Suprapubic skin (tissue), 4 donors: ENCODE measurements around the gene CAMKV. TPM values are rescaled to one million over a fixed set of nuclear protein-coding genes. Genes with fewer than 3 reads are reported as not detected.

Experiments
- DNase-seq, 2 donors: peaks; one replicate each; pipeline ENCODE4 v3.0.0-alpha.2; 2019; ENCODE audit warnings: low spot score in 2 of 2
- H3K27ac ChIP-seq: fragments of 200-600 bp; sonication (generic); one replicate; pipeline ENCODE4 v1.5.1; 2019
- H3K27me3 ChIP-seq: fragments of 200-600 bp; sonication (generic); one replicate; pipeline ENCODE4 v1.5.1; 2019
- H3K36me3 ChIP-seq: fragments of 200-600 bp; sonication (generic); one replicate; pipeline ENCODE4 v1.5.1; 2019
- H3K4me1 ChIP-seq: fragments of 200-600 bp; sonication (generic); one replicate; pipeline ENCODE4 v1.5.1; 2019
- H3K4me3 ChIP-seq: fragments of 200-600 bp; sonication (generic); one replicate; pipeline ENCODE4 v1.5.1; 2019; ENCODE audit warnings: mild to moderate bottlenecking
- H3K9me3 ChIP-seq: fragments of 200-600 bp; sonication (generic); one replicate; pipeline ENCODE4 v1.5.1; 2019
- CTCF ChIP-seq, 2 donors: fragments of 200-600 bp in 1 of 2; fragments of 450-650 bp in 1 of 2; sonication (generic) in 1 of 2; IDR thresholded peaks; one replicate each; pipeline ENCODE4 v1.5.1; 2016 to 2019; ENCODE audit warnings: antibody characterized with exemption in 2 of 2, mild to moderate bottlenecking in 1 of 2, moderate library complexity in 1 of 2
- EP300 ChIP-seq: sonication (generic); formaldehyde crosslinking; IDR thresholded peaks from one replicate; pipeline ENCODE4 v1.6.1; 2017; ENCODE audit warnings: antibody characterized with exemption
- POLR2A ChIP-seq, 2 donors: fragments of 450-650 bp; IDR thresholded peaks; one replicate each; pipeline ENCODE4 v1.6.1; 2017; ENCODE audit warnings: antibody characterized with exemption in 2 of 2, mild to moderate bottlenecking in 2 of 2, moderate library complexity in 2 of 2
- POLR2AphosphoS5 ChIP-seq, 3 donors: sonication (generic); formaldehyde crosslinking; IDR thresholded peaks; one replicate each; pipeline ENCODE4 v1.6.1; 2017; ENCODE audit warnings: antibody characterized with exemption in 3 of 3
- WGBS: methylation state at CpG from one replicate; pipeline ENCODE4 v1.1.5; 2018; 5-methylcytosine and 5-hydroxymethylcytosine counted together
- total RNA-seq, 4 donors: library from RNA; depleted of rRNA; stranded (reverse); fragments of >200 nt; gene quantifications; one replicate each; pipeline ENCODE4 v1.1.0, GENCODE V29; 2016

Gene CAMKV
- total RNA-seq, 4 donors from 2014 or later, result 2.0 TPM; not detected in 3

DNA sequence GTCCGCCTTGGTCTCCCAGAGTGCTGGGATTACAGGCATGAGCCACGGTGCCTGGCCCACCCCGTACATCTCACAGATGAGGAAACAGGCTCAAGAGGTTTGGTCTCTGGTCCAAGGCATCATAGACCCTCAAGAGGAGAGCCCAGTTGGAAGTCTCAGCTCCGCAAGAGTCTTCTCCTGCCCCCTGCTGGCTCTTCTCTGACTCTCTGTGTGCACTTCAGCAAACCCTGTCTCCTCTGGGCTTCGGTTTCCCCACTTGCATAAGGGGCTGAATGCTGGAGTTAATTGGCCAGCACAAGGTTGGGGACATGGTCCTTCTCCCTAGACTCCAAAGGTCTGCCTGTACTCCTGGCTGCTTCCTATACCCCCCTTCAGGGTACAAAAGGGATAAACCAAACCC lies 30.1 kb upstream of the CAMKV start:
- Histone ChIP-seq H3K36me3 (peaks cover 23% of the 10 kb centered on the region), H3K27me3 (no peaks in the 10 kb centered on the region), H3K4me3 (peak overlapping the region; percentile 31), H3K9me3 (no peaks in the 10 kb centered on the region), H3K4me1 (peaks cover 50% of the 10 kb centered on the region), H3K27ac (peak overlapping the region; percentile 82)
- no peak for DNase-seq
- 86% methylated on average over 5 of the region's 5 CpGs for WGBS
- TF ChIP-seq EP300, result no peak
- no peak for TF ChIP-seq CTCF (IDR thresholded peaks at IDR 0.05)
- no peak for TF ChIP-seq POLR2AphosphoS5 (IDR thresholded peaks at IDR 0.05)
- no peak for TF ChIP-seq POLR2A (IDR thresholded peaks at IDR 0.05)

GRCh38 chr3:49898991-49899390 lies 29.3 kb upstream of the CAMKV start:
- TF ChIP-seq POLR2A (IDR thresholded peaks at IDR 0.05) (no peak), CTCF (IDR thresholded peaks at IDR 0.05) (no peak), EP300 (no peak), POLR2AphosphoS5 (IDR thresholded peaks at IDR 0.05) (no peak)
- no peaks in the 10 kb centered on the region for H3K27me3 ChIP-seq
- WGBS, result 58% methylated on average over 6 of the region's 6 CpGs
- H3K4me1 ChIP-seq, result peaks cover 45% of the 10 kb centered on the region
- no peak overlapping the region for H3K27ac ChIP-seq
- DNase-seq, result no peak
- peaks cover 23% of the 10 kb centered on the region for H3K36me3 ChIP-seq
- no peak overlapping the region for H3K4me3 ChIP-seq
- H3K9me3 ChIP-seq, result no peaks in the 10 kb centered on the region

DNA sequence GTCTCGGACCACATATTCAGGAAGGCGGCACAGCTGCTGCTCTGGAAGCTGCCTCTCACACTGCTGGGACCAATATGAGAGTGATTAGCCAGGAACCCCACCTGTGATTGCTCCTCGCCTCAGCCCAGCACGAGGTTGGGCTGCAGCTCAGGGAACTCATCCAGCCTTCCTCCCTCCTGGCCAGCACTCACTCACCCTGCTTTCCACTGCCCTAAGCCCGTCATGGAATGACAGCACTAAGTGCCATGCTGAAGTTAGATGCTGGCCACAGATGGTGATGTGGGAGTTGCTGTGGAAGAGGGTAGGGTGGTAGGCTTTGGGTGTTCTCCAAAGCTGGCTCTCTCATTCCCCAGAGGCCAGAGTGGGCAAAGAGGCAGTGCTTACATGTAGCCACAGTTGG lies 26.6 kb upstream of the CAMKV start:
- WGBS, result 62% methylated on average over 4 of the region's 5 CpGs
- H3K9me3 ChIP-seq, result no peaks in the 10 kb centered on the region
- H3K27ac ChIP-seq, result no peak overlapping the region
- TF ChIP-seq POLR2A (IDR thresholded peaks at IDR 0.05), result no peak
- no peak for TF ChIP-seq POLR2AphosphoS5 (IDR thresholded peaks at IDR 0.05)
- no peak for TF ChIP-seq CTCF (IDR thresholded peaks at IDR 0.05)
- no peak for TF ChIP-seq EP300
- H3K4me1 ChIP-seq, result peaks cover 18% of the 10 kb centered on the region
- H3K36me3 ChIP-seq, result peaks cover 23% of the 10 kb centered on the region
- no peak for DNase-seq
- no peaks in the 10 kb centered on the region for H3K27me3 ChIP-seq
- no peak overlapping the region for H3K4me3 ChIP-seq

- H3K36me3 ChIP-seq, result peaks cover 27% of the 10 kb centered on the region
- no peak for DNase-seq
- no peaks in the 10 kb centered on the region for H3K27me3 ChIP-seq
- H3K9me3 ChIP-seq, result no peaks in the 10 kb centered on the region
- no peak overlapping the region for H3K27ac ChIP-seq
- 83% methylated on average over 3 of the region's 9 CpGs for WGBS
- H3K4me3 ChIP-seq, result no peak overlapping the region
- TF ChIP-seq EP300 (no peak), POLR2AphosphoS5 (IDR thresholded peaks at IDR 0.05) (no peak), CTCF (IDR thresholded peaks at IDR 0.05) (no peak), POLR2A (IDR thresholded peaks at IDR 0.05) (no peak)
- peaks cover 13% of the 10 kb centered on the region for H3K4me1 ChIP-seq
Observed at GRCh38 chr3:49895791-49896190, 26.1 kb upstream of the CAMKV start.

DNA sequence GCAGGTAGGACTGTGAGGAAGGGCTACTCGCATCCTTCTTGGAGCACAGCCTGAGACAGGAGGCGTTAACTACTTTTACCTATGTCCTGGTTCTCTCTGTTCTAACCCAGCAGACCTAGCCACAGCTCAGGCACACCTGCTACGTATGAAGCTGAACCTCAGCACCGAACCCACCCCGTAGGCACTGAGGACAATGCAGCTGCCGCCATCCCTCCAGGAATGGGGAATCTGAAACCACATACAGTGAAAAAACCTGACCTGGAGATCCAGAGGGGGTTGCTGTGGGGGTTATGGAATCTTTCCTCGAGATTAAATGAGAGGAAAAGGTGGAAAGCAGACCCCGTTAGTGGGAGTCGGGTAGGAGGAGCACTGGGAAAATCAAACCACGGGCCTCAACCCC lies 19.6 kb upstream of the CAMKV start:
- H3K4me1 ChIP-seq, result no peaks in the 10 kb centered on the region
- TF ChIP-seq CTCF (IDR thresholded peaks at IDR 0.05), result no peak
- TF ChIP-seq POLR2A (IDR thresholded peaks at IDR 0.05), result no peak
- TF ChIP-seq POLR2AphosphoS5 (IDR thresholded peaks at IDR 0.05), result no peak
- no peak for TF ChIP-seq EP300
- H3K27me3 ChIP-seq, result no peaks in the 10 kb centered on the region
- 85% methylated on average over 10 of the region's 10 CpGs for WGBS
- DNase-seq, result no peak
- H3K36me3 ChIP-seq, result peaks cover 17% of the 10 kb centered on the region
- H3K4me3 ChIP-seq, result no peak overlapping the region
- H3K9me3 ChIP-seq, result no peaks in the 10 kb centered on the region
- no peak overlapping the region for H3K27ac ChIP-seq
